Endothelial cell of umbilical vein (primary cell): ENCODE data around the gene C8G. TPM values are rescaled to one million over a fixed set of nuclear protein-coding genes. Genes with fewer than 3 reads are reported as not detected.

Source experiments
- BruUV-seq: library from RNA; stranded (reverse); fragments of 400-500 nt; replicated peaks from 2 replicates; lab custom pipeline; 2021; lab: Mats Ljungman, UMichigan
- CTCF ChIA-PET: fragments of 300-600, 350-600 bp; sonication (Branson Sonifier 250); formaldehyde crosslinking; loops from one replicate; lab custom pipeline; 2021; ENCODE audit warnings: antibody characterized with exemption, inconsistent platforms; lab: Charles Lee
- POLR2A ChIA-PET: fragments of 300-600, 350-600 bp; sonication (Branson Sonifier 250); formaldehyde crosslinking; loops from one replicate; lab custom pipeline; 2021; ENCODE audit warnings: antibody characterized with exemption, inconsistent platforms; lab: Charles Lee
- DNase-seq: peaks from one replicate; pipeline ENCODE4 v3.0.0-alpha.2; 2011; ENCODE audit warnings: low read depth, low spot score
- FAIRE-seq: peaks from 2 replicates; lab custom pipeline; 2011; peaks lifted over from hg19 to GRCh38; lab: Jason Lieb, UNC
- H2AFZ ChIP-seq: 2 replicates; pipeline ENCODE4 v1.6.0; 2012; ENCODE audit warnings: low read depth, low read length, control low read depth, inconsistent platforms
- H3K27ac ChIP-seq: 2 replicates; pipeline ENCODE4 v1.5.1; 2011; ENCODE audit warnings: low read depth, mild to moderate bottlenecking, control low read depth, low read length, moderate library complexity; ENCODE audit not compliant: insufficient read depth
- H3K27me3 ChIP-seq, 2 experiments: 2 replicates each; pipeline versions ENCODE4 v1.6.0 to v1.6.1; 2011; ENCODE audit warnings: low read length in 2 of 2, mixed read lengths in 1 of 2; ENCODE audit not compliant: control insufficient read depth in 2 of 2, insufficient read depth in 2 of 2
- H3K36me3 ChIP-seq, 2 experiments: 2 replicates in 1 of 2; 3 replicates in 1 of 2; pipeline ENCODE4 v1.5.1; 2011; ENCODE audit warnings: low read length in 2 of 2, mild to moderate bottlenecking in 1 of 2, moderate library complexity in 1 of 2; ENCODE audit not compliant: control insufficient read depth in 2 of 2, insufficient read depth in 2 of 2; ENCODE audit errors: extremely low read depth in 1 of 2
- H3K4me1 ChIP-seq: 3 replicates; pipeline ENCODE4 v1.5.1; 2011; ENCODE audit warnings: mild to moderate bottlenecking, low read length; ENCODE audit not compliant: control insufficient read depth, insufficient read depth; ENCODE audit errors: extremely low read depth
- H3K4me2 ChIP-seq: 2 replicates; pipeline ENCODE4 v1.6.1; 2011; ENCODE audit warnings: low read length, control low read depth, mixed read lengths; ENCODE audit not compliant: insufficient read depth
- H3K4me3 ChIP-seq, 3 experiments: fragments of 200-600 bp in 1 of 3; sonication (generic), shearing (Covaris generic) in 1 of 3; replicated peaks in 1 of 3; 2 replicates each; pipeline ENCODE4 v1.5.1; 2011 to 2016; ENCODE audit warnings: control low read depth in 3 of 3, low read length in 3 of 3, mild to moderate bottlenecking in 2 of 3, inconsistent platforms in 1 of 3, low read depth in 1 of 3, moderate library complexity in 1 of 3; ENCODE audit not compliant: insufficient read depth in 1 of 3
- H3K79me2 ChIP-seq: 2 replicates; pipeline ENCODE4 v1.6.0; 2012; ENCODE audit warnings: low read length, inconsistent platforms; ENCODE audit not compliant: control insufficient read depth, insufficient read depth
- H3K9ac ChIP-seq: replicated peaks from 2 replicates; pipeline ENCODE3; 2011; ENCODE audit warnings: low read length, control low read depth; ENCODE audit not compliant: insufficient read depth; ENCODE audit errors: extremely low read depth
- H3K9me1 ChIP-seq: replicated peaks from 3 replicates; pipeline ENCODE4 v1.6.0; 2011; ENCODE audit warnings: mild to moderate bottlenecking, low read length; ENCODE audit not compliant: control insufficient read depth, insufficient read depth; ENCODE audit errors: extremely low read depth
- H3K9me3 ChIP-seq: replicated peaks from 2 replicates; pipeline ENCODE4 v1.5.1; 2012; ENCODE audit warnings: low read length, inconsistent platforms; ENCODE audit not compliant: control insufficient read depth, insufficient read depth
- H4K20me1 ChIP-seq: replicated peaks from 2 replicates; pipeline ENCODE3; 2011; ENCODE audit warnings: mild to moderate bottlenecking, low read length; ENCODE audit not compliant: control insufficient read depth, insufficient read depth; ENCODE audit errors: extremely low read depth
- EZH2 ChIP-seq: IDR thresholded peaks from 2 replicates; pipeline ENCODE4 v1.6.1; 2012; ENCODE audit warnings: borderline replicate concordance, low read depth, mild to moderate bottlenecking, moderate library complexity, low read length, inconsistent platforms; ENCODE audit not compliant: severe bottlenecking
- FOS ChIP-seq: IDR thresholded peaks from 2 replicates; pipeline ENCODE4 v1.6.1; 2011; ENCODE audit warnings: mild to moderate bottlenecking, low read length, moderate library complexity, borderline replicate concordance; ENCODE audit not compliant: insufficient read depth
- GATA2 ChIP-seq: IDR thresholded peaks from 2 replicates; pipeline ENCODE4 v1.7.0; 2011; ENCODE audit warnings: low read depth, mild to moderate bottlenecking, moderate library complexity, mixed read lengths, low read length; ENCODE audit not compliant: insufficient read length, insufficient read depth
- JUN ChIP-seq: IDR thresholded peaks from 2 replicates; pipeline ENCODE4 v1.6.1; 2011; ENCODE audit warnings: borderline replicate concordance, low read depth; ENCODE audit not compliant: insufficient read length, insufficient read depth
- MYC ChIP-seq: IDR thresholded peaks from one replicate; pipeline ENCODE4 v1.6.1; 2011; ENCODE audit warnings: mild to moderate bottlenecking, low read depth, low read length
- POLR2A ChIP-seq: IDR thresholded peaks from 2 replicates; pipeline ENCODE4 v1.6.1; 2012; ENCODE audit warnings: low read depth, mild to moderate bottlenecking, control low read depth, low read length
- POLR2AphosphoS5 ChIP-seq: IDR thresholded peaks from 2 replicates; pipeline ENCODE4 v1.6.1; 2012; ENCODE audit warnings: low read depth, mild to moderate bottlenecking, control low read depth, low read length, moderate library complexity; ENCODE audit not compliant: insufficient read depth
- dilution Hi-C: fragments of 300-500 bp; cut with MboI; formaldehyde crosslinking; loops from one replicate; pipeline ENCODE4 v1.15.0; 2019; ENCODE audit warnings: low sequenced_read_pairs; ENCODE audit not compliant: extremely low pct_ligation_motif_present
- intact Hi-C: fragments of 100-400 bp; cut with micrococcal nuclease; formaldehyde crosslinking; loops from one replicate; pipeline ENCODE4 v1.10.0; 2022
- polyA plus RNA-seq, 4 experiments: library from polyadenylated mRNA; depleted of rRNA in 3 of 4; stranded (reverse) in 3 of 4; unstranded in 1 of 4; fragments of >200 nt; gene quantifications; 2 replicates each; pipeline versions ENCODE4 v1.2.1 to v1.2.3, GENCODE V29; 2011 to 2012; ENCODE audit warnings: missing spikeins in 1 of 4
- total RNA-seq: library from RNA; stranded (reverse); gene quantifications from 2 replicates; pipeline ENCODE4 v1.2.3, GENCODE V29; 2021
- TF ChIP-seq, protein P1 (sequence below): IDR thresholded peaks from 2 replicates; pipeline ENCODE4 v1.6.1; 2011; ENCODE audit not compliant: insufficient read depth, insufficient read length
- TF ChIP-seq, protein P2 (sequence below), 2 donors: IDR thresholded peaks; 1 replicate in 1 of 2; 2 replicates in 1 of 2; pipeline ENCODE4 v1.5.1; 2011; ENCODE audit warnings: low read length in 2 of 2, mild to moderate bottlenecking in 2 of 2, moderate library complexity in 2 of 2, control low read depth in 1 of 2, inconsistent platforms in 1 of 2, low read depth in 1 of 2; ENCODE audit not compliant: insufficient read depth in 1 of 2; ENCODE audit errors: extremely low read depth in 1 of 2

Gene C8G
- total and polyA plus RNA-seq, 2 donors (not counting 3 experiments of a cell fraction or from before 2014, with no cell fraction given) = 0.47 to 1.9 TPM

DNA sequence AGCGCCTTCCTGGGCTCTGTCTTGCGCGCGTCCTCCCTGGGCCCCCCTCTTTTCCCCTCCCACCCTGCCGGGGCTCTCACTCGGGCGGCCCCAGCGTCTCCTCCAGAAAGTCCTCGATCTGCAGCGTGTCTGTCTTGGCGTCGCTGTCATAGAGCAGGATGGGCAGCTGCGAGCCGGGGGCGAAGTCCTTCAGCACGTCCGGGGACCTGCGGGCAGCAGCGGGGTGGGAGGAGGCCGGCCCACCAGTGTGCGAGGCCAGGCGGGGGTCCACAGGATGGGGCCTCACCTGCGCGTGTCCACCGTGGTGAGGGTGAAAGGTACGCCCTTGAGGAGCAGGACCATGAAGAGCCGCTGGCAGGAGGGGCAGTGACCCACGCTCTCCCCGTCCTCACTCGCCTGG is 50.3 kb downstream of the C8G start:
- no peaks in the 10 kb centered on the region for H3K27me3 ChIP-seq
- dilution Hi-C loops (no loop called here), intact Hi-C loops (loop anchor here (5.0 kb wide), 1 partner anchor 153 kb away; the partner anchor contains the start of gene AJM1)
- DNase-seq (no peak), FAIRE-seq (no peak)
- no peak overlapping the region for H3K27ac ChIP-seq
- no peak overlapping the region for H3K9ac ChIP-seq
- BruUV-seq = no TSS peak
- peaks cover 9% of the 10 kb centered on the region for H3K79me2 ChIP-seq
- no peak overlapping the region for H3K4me3 ChIP-seq
- no peaks in the 10 kb centered on the region for H4K20me1 ChIP-seq
- ChIA-PET CTCF (interaction anchor here (0.5 to 1.9 kb wide), 6 partner anchors 34 to 109 kb away, joined by 3 to 16 read pairs (median 6); partner anchors contain the start of gene TRAF2), POLR2A (no interaction called here)
- H3K9me1 ChIP-seq = no peaks in the 10 kb centered on the region
- no peak overlapping the region for H3K4me2 ChIP-seq
- H3K9me3 ChIP-seq = no peaks in the 10 kb centered on the region
- H3K4me1 ChIP-seq = peaks cover 32% of the 10 kb centered on the region
- TF ChIP-seq, protein P1, sequence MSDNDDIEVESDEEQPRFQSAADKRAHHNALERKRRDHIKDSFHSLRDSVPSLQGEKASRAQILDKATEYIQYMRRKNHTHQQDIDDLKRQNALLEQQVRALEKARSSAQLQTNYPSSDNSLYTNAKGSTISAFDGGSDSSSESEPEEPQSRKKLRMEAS = no peak
- TF ChIP-seq, protein P2, sequence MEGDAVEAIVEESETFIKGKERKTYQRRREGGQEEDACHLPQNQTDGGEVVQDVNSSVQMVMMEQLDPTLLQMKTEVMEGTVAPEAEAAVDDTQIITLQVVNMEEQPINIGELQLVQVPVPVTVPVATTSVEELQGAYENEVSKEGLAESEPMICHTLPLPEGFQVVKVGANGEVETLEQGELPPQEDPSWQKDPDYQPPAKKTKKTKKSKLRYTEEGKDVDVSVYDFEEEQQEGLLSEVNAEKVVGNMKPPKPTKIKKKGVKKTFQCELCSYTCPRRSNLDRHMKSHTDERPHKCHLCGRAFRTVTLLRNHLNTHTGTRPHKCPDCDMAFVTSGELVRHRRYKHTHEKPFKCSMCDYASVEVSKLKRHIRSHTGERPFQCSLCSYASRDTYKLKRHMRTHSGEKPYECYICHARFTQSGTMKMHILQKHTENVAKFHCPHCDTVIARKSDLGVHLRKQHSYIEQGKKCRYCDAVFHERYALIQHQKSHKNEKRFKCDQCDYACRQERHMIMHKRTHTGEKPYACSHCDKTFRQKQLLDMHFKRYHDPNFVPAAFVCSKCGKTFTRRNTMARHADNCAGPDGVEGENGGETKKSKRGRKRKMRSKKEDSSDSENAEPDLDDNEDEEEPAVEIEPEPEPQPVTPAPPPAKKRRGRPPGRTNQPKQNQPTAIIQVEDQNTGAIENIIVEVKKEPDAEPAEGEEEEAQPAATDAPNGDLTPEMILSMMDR (IDR thresholded peaks at IDR 0.05; ENCODE audit: extremely low read depth in 1 of 2, insufficient read depth in 1 of 2, low read depth in 1 of 2, low read length in 2 of 2) = no peak
- TF ChIP-seq FOS (no peak), GATA2 (no peak), JUN (no peak), EZH2 (no peak), POLR2AphosphoS5 (no peak), MYC (no peak), POLR2A (no peak)
- no peak overlapping the region for H2AFZ ChIP-seq
- no peaks in the 10 kb centered on the region for H3K36me3 ChIP-seq
